Measurements from ENCODE around the gene ALMS1. TPM values are rescaled to one million over a fixed set of nuclear protein-coding genes. Genes with fewer than 3 reads are reported as not detected.

The ALMS1 gene
- total and polyA plus RNA-seq, 2 of the 4 experiments (the other 2 are of a cell fraction), result 20.8 to 52.8 TPM

DNA sequence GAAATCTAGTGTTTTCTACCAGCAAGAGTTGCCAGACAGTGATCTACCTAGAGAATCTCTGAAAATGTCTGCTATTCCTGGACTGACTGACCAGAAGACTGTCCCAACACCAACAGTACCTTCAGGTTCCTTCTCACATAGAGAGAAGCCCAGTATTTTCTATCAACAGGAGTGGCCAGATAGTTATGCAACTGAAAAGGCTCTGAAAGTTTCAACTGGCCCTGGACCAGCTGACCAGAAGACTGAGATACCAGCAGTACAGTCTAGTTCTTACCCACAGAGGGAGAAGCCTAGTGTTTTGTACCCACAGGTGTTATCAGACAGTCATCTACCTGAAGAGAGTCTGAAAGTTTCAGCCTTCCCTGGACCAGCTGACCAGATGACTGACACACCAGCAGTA, 63.8 kb downstream of the ALMS1 start:
- Histone ChIP-seq H2AFZ (replicated peaks; ENCODE audit: low read length, poor library complexity) (no peak overlapping the region), H4K5ac (ENCODE audit: low read depth, low read length) (no peak overlapping the region), H3K27ac (ENCODE audit: insufficient read depth, low read length) (no peak overlapping the region), H4K8ac (ENCODE audit: low read depth in 2 of 2, low read length in 2 of 2) (no peak overlapping the region), H3K4me2 (ENCODE audit: low read depth, low read length) (no peak overlapping the region), H2BK5ac (ENCODE audit: low read depth, low read length, poor library complexity, severe bottlenecking) (no peak overlapping the region), H3K9ac (ENCODE audit: low read depth, low read length) (no peak overlapping the region), H3K4me3 (ENCODE audit: insufficient read depth, low read depth, low read length) (no peak overlapping the region), H3K9me1 (ENCODE audit: insufficient read depth, low read length) (no peaks in the 10 kb centered on the region), H2AK5ac (ENCODE audit: low read depth, low read length) (no peak overlapping the region), H2BK15ac (ENCODE audit: low read depth, low read length) (no peak overlapping the region), H4K20me1 (ENCODE audit: insufficient read depth, low read length) (no peaks in the 10 kb centered on the region), H3K14ac (replicated peaks; ENCODE audit: low read depth, low read length) (no peak overlapping the region), H2BK20ac (ENCODE audit: low read depth, low read length) (no peak overlapping the region), H3K9me3 (ENCODE audit: control insufficient read depth, insufficient read depth, low read length) (no peaks in the 10 kb centered on the region), H3K4me1 (ENCODE audit: control insufficient read depth, insufficient read depth, low read length) (no peaks in the 10 kb centered on the region), H3K27me3 (ENCODE audit: control insufficient read depth, insufficient read depth, low read length) (no peaks in the 10 kb centered on the region), H3K56ac (ENCODE audit: extremely low read depth, insufficient read depth, low read length) (no peak overlapping the region), H3K4ac (ENCODE audit: low read depth, low read length) (no peak overlapping the region), H3K18ac (ENCODE audit: low read depth, low read length) (no peak overlapping the region), H2BK120ac (ENCODE audit: low read depth, low read length) (no peak overlapping the region), H3K79me1 (ENCODE audit: low read depth in 1 of 2, low read length in 2 of 2) (no peaks in the 10 kb centered on the region), H3K36me3 (ENCODE audit: control insufficient read depth, insufficient read depth, low read length) (peaks cover 17% of the 10 kb centered on the region), H4K91ac (ENCODE audit: insufficient read depth, low read depth, low read length) (no peak overlapping the region), H3K23ac (ENCODE audit: low read depth, low read length) (no peak overlapping the region), H2AK9ac (replicated peaks; ENCODE audit: low read depth, low read length, poor library complexity) (no peak overlapping the region)
- ChIA-PET POLR2A (ENCODE audit: unreplicated experiment) (no interaction called here), CTCF (no interaction called here)
- TF ChIP-seq RAD21 (IDR thresholded peaks at IDR 0.05; ENCODE audit: low read length), result no peak
- TF ChIP-seq, protein P1, sequence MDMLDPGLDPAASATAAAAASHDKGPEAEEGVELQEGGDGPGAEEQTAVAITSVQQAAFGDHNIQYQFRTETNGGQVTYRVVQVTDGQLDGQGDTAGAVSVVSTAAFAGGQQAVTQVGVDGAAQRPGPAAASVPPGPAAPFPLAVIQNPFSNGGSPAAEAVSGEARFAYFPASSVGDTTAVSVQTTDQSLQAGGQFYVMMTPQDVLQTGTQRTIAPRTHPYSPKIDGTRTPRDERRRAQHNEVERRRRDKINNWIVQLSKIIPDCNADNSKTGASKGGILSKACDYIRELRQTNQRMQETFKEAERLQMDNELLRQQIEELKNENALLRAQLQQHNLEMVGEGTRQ (IDR thresholded peaks at IDR 0.05; ENCODE audit: low read depth, low read length), result no peak
- TF ChIP-seq, protein P2, sequence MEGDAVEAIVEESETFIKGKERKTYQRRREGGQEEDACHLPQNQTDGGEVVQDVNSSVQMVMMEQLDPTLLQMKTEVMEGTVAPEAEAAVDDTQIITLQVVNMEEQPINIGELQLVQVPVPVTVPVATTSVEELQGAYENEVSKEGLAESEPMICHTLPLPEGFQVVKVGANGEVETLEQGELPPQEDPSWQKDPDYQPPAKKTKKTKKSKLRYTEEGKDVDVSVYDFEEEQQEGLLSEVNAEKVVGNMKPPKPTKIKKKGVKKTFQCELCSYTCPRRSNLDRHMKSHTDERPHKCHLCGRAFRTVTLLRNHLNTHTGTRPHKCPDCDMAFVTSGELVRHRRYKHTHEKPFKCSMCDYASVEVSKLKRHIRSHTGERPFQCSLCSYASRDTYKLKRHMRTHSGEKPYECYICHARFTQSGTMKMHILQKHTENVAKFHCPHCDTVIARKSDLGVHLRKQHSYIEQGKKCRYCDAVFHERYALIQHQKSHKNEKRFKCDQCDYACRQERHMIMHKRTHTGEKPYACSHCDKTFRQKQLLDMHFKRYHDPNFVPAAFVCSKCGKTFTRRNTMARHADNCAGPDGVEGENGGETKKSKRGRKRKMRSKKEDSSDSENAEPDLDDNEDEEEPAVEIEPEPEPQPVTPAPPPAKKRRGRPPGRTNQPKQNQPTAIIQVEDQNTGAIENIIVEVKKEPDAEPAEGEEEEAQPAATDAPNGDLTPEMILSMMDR (conservative IDR thresholded peaks at IDR 0.05; ENCODE audit: low read depth, low read length), result no peak
- TF ChIP-seq MAFK (IDR thresholded peaks at IDR 0.05; ENCODE audit: low read depth, low read length), result no peak
- TF ChIP-seq POLR2A (IDR thresholded peaks at IDR 0.05; ENCODE audit: low read depth, low read length), result no peak
- TF ChIP-seq FOS (IDR thresholded peaks at IDR 0.05; ENCODE audit: low read depth, low read length), result no peak
- TF ChIP-seq RCOR1 (IDR thresholded peaks at IDR 0.05; ENCODE audit: insufficient replicate concordance, low read length), result no peak
- no peak for TF ChIP-seq SMC3 (IDR thresholded peaks at IDR 0.05; ENCODE audit: low read depth, low read length)
- no peak for TF ChIP-seq CHD1 (IDR thresholded peaks at IDR 0.05; ENCODE audit: low read depth, low read length)
- no peak for TF ChIP-seq BHLHE40 (IDR thresholded peaks at IDR 0.05; ENCODE audit: low read depth, low read length)
- no peak for TF ChIP-seq MXI1 (IDR thresholded peaks at IDR 0.05; ENCODE audit: borderline replicate concordance, low read depth, low read length)
- TF ChIP-seq, protein P3, sequence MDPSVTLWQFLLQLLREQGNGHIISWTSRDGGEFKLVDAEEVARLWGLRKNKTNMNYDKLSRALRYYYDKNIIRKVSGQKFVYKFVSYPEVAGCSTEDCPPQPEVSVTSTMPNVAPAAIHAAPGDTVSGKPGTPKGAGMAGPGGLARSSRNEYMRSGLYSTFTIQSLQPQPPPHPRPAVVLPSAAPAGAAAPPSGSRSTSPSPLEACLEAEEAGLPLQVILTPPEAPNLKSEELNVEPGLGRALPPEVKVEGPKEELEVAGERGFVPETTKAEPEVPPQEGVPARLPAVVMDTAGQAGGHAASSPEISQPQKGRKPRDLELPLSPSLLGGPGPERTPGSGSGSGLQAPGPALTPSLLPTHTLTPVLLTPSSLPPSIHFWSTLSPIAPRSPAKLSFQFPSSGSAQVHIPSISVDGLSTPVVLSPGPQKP (IDR thresholded peaks at IDR 0.05; ENCODE audit: borderline replicate concordance, low read depth, low read length), result no peak
- no peak for TF ChIP-seq MAZ (IDR thresholded peaks at IDR 0.05; ENCODE audit: borderline replicate concordance, low read depth, low read length)
- no peak for TF ChIP-seq NFE2L2 (IDR thresholded peaks at IDR 0.05; ENCODE audit: low read depth, low read length)
- no peak for TF ChIP-seq RFX5 (IDR thresholded peaks at IDR 0.05; ENCODE audit: low read depth, low read length)
- TF ChIP-seq CEBPB (IDR thresholded peaks at IDR 0.05; ENCODE audit: low read depth, low read length), result no peak
- DNase-seq, result no peak
- in situ Hi-C loops (cut with MboI; ENCODE audit: low sequenced_read_pairs), result no loop called here
- dilution Hi-C loops (cut with HindIII; ENCODE audit: low sequenced_read_pairs, unreplicated experiment), result no loop called here
- intact Hi-C loops (cut with micrococcal nuclease), result no loop called here
- BruUV-seq (replicated peaks), result no TSS peak
- no peak for ATAC-seq (ENCODE audit: low read depth)

Data from IMR-90 (cell line).